ENCODE measurements around the gene RAC3.

Gene RAC3

DNA sequence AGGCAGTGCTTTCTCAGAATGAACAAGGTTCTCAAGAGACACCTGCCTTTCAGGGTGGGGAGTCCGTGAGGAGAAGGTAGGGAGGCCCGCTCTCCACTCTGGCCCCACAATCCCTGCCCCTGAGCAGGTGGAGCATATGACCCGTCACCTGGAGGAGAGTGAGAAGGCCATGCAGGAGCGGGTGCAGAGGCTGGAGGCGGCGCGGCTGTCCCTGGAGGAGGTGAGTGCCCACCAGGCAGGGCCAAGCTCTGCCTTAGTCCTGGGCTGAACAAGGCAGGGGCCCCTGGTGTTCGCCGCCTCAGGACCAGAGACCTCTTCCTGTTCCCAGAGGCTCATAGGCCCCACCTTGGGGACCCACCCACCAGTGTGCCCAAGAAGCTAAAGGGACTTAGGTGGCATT is 2.5 kb upstream of the RAC3 start:
- TF ChIP-seq TAF1 (IDR thresholded peaks at IDR 0.05; ENCODE audit: borderline replicate concordance, insufficient read depth, low read length) (no peak), SIN3A (IDR thresholded peaks at IDR 0.05; ENCODE audit: borderline replicate concordance, insufficient read depth, low read length) (no peak), FOXP2 (optimal IDR thresholded peaks at IDR 0.05; ENCODE audit: borderline replicate concordance, extremely low read depth, extremely low read length, insufficient read depth) (no peak), POLR2AphosphoS5 (IDR thresholded peaks at IDR 0.05; ENCODE audit: low read depth, low read length) (no peak)
- TF ChIP-seq, protein P1, sequence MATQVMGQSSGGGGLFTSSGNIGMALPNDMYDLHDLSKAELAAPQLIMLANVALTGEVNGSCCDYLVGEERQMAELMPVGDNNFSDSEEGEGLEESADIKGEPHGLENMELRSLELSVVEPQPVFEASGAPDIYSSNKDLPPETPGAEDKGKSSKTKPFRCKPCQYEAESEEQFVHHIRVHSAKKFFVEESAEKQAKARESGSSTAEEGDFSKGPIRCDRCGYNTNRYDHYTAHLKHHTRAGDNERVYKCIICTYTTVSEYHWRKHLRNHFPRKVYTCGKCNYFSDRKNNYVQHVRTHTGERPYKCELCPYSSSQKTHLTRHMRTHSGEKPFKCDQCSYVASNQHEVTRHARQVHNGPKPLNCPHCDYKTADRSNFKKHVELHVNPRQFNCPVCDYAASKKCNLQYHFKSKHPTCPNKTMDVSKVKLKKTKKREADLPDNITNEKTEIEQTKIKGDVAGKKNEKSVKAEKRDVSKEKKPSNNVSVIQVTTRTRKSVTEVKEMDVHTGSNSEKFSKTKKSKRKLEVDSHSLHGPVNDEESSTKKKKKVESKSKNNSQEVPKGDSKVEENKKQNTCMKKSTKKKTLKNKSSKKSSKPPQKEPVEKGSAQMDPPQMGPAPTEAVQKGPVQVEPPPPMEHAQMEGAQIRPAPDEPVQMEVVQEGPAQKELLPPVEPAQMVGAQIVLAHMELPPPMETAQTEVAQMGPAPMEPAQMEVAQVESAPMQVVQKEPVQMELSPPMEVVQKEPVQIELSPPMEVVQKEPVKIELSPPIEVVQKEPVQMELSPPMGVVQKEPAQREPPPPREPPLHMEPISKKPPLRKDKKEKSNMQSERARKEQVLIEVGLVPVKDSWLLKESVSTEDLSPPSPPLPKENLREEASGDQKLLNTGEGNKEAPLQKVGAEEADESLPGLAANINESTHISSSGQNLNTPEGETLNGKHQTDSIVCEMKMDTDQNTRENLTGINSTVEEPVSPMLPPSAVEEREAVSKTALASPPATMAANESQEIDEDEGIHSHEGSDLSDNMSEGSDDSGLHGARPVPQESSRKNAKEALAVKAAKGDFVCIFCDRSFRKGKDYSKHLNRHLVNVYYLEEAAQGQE (IDR thresholded peaks at IDR 0.05; ENCODE audit: insufficient read depth in 1 of 2, low read depth in 2 of 2, low read length in 2 of 2), result no peak

DNA sequence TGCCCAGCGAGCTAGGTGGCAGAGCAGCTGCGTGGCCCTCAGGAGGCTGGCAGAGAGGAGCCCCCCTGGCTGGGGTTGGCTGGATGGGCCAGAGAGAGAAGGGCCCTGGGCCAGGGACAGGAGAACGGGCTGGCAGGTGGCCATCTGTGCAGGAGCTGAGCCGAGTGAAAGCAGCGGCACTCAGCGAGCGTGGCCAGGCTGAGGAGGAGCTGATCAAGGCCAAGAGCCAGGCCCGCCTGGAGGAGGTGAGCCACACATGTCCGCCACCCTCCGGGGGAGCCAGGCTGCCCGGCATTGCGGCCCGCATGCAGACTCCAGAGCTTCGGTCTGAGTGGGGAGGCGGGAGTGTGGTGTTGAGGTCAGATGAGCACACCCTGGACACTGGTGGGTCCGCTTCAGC is 2.1 kb upstream of the RAC3 start:
- no peak for TF ChIP-seq FOXP2 (optimal IDR thresholded peaks at IDR 0.05; ENCODE audit: borderline replicate concordance, extremely low read depth, extremely low read length, insufficient read depth)
- TF ChIP-seq TAF1 (IDR thresholded peaks at IDR 0.05; ENCODE audit: borderline replicate concordance, insufficient read depth, low read length), result no peak
- TF ChIP-seq SIN3A (IDR thresholded peaks at IDR 0.05; ENCODE audit: borderline replicate concordance, insufficient read depth, low read length), result no peak
- TF ChIP-seq POLR2AphosphoS5 (IDR thresholded peaks at IDR 0.05; ENCODE audit: low read depth, low read length), result no peak
- TF ChIP-seq, protein P1 (IDR thresholded peaks at IDR 0.05; ENCODE audit: insufficient read depth in 1 of 2, low read depth in 2 of 2, low read length in 2 of 2), result no peak

DNA sequence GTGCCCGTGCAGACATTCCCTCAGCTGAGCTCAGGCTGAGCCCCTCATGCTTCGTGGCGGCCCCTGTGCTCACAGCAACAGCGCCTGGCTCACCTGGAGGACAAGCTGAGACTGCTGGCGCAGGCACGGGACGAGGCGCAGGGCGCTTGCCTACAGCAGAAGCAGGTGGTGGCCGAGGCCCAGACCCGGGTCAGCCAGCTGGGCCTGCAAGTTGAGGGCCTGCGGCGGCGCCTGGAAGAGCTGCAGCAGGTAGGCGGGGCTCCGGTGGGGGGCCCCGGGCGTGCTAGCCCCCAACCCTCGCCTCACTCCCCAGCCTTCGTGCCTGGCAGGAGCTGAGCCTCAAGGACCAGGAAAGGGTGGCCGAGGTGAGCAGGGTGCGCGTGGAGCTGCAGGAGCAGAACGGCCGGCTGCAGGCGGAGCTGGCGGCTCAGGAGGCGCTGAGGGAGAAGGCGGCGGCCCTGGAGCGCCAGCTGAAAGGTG is 1.4 kb upstream of the RAC3 start:
- no peak for TF ChIP-seq FOXP2 (optimal IDR thresholded peaks at IDR 0.05; ENCODE audit: borderline replicate concordance, extremely low read depth, extremely low read length, insufficient read depth)
- TF ChIP-seq, protein P1 (IDR thresholded peaks at IDR 0.05; ENCODE audit: insufficient read depth in 1 of 2, low read depth in 2 of 2, low read length in 2 of 2), result no peak
- TF ChIP-seq SIN3A (IDR thresholded peaks at IDR 0.05; ENCODE audit: borderline replicate concordance, insufficient read depth, low read length), result no peak
- no peak for TF ChIP-seq POLR2AphosphoS5 (IDR thresholded peaks at IDR 0.05; ENCODE audit: low read depth, low read length)
- TF ChIP-seq TAF1 (IDR thresholded peaks at IDR 0.05; ENCODE audit: borderline replicate concordance, insufficient read depth, low read length), result no peak

DNA sequence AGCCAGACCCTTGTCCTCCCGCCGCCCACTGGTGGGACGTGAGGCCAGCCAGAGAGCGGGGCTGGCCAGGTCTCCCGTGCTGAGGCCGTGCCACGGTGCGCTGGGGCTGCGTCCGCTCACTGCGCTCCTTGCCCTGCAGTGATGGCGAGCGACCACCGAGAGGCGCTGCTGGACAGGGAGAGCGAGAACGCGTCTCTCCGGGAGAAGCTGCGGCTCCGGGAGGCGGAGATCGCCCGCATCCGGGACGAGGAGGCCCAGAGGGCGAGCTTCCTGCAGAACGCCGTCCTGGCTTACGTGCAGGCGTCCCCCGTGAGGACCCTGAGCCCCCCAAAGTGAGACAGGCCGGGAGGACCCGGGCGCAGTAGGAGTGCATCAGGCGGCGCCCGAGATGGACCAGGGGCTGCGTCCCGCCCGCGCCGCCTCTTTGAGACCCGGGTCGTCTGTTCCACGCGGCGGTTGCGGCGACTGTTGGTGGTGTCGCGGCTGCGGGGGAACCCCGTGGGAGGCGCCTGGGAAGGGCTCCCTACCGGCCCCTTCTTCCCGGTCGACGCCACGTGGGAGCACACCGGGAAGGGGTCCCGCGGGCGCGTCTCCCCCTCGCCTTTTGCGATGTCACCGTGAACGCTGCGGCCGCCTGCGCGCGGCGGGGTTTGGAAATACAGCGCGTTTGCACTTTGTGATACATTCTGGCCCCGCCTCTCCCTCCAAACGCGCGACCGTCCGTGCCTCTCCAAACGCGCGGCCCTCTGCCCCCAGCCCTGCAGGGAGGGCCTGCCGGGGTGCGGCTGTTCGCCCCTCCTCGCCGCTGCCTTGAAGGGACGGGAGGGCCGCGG is 792 bp upstream of the RAC3 start:
- TF ChIP-seq FOXP2 (optimal IDR thresholded peaks at IDR 0.05; ENCODE audit: borderline replicate concordance, extremely low read depth, extremely low read length, insufficient read depth), result no peak
- TF ChIP-seq POLR2AphosphoS5 (IDR thresholded peaks at IDR 0.05; ENCODE audit: low read depth, low read length), result peak; percentile 44; the same call in 1 of the 2 replicates
- TF ChIP-seq SIN3A (IDR thresholded peaks at IDR 0.05; ENCODE audit: borderline replicate concordance, insufficient read depth, low read length), result 0 out of 2 replicates have a peak, but pooled peaks have one; percentile 20

DNA sequence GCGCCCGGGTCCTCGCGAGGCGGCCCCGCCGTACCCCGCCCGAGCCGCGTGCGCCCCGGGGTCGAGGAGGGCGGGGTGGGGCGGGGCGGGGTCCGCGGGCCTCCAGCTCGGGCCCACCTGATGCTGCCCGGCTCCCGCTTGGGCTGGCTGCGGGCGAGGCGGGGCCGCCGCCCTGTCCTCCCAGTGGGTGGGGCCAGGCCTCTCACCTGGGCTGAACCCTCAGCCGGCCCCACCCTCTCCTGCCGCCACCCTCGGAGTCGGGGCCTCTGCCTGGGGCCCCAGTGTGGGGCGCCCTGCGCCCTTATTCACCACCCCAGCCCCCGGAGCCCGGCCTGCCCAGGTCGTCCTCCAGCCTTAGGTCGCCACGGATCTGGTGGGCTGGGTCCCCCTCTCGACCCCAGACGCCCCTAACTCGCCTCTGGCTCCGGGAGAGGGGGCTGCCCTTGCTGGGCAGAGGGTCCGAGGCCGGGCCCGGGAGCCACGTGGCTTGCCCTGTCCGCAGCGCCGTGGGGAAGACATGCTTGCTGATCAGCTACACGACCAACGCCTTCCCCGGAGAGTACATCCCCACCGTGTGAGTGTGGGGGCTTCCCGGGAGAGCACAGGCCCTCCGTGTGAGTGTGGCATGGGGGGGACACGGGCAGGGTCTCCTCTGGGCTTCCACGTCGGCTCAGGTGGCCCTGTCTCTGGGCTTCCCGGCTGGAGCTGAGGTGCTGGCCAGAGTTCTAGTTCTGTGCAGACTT is 578 bp downstream of the RAC3 start:
- TF ChIP-seq POLR2AphosphoS5 (IDR thresholded peaks at IDR 0.05; ENCODE audit: low read depth, low read length) (no peak), TAF1 (IDR thresholded peaks at IDR 0.05; ENCODE audit: borderline replicate concordance, insufficient read depth, low read length) (no peak), FOXP2 (optimal IDR thresholded peaks at IDR 0.05; ENCODE audit: borderline replicate concordance, extremely low read depth, extremely low read length, insufficient read depth) (no peak), SIN3A (IDR thresholded peaks at IDR 0.05; ENCODE audit: borderline replicate concordance, insufficient read depth, low read length) (no peak)
- TF ChIP-seq, protein P1 (IDR thresholded peaks at IDR 0.05; ENCODE audit: insufficient read depth in 1 of 2, low read depth in 2 of 2, low read length in 2 of 2), result no peak

Data from PFSK-1 (cell line).